ENCODE measurements around the gene ZNF274. TPM values are rescaled to one million over a fixed set of nuclear protein-coding genes. Genes with fewer than 3 reads are reported as not detected.

Gene ZNF274
- total and polyA plus RNA-seq, 9 of the 15 experiments (the other 6 are each of a cell fraction or from before 2014, with no cell fraction given) = 5.2 to 37.0 (median 28.1) TPM

DNA sequence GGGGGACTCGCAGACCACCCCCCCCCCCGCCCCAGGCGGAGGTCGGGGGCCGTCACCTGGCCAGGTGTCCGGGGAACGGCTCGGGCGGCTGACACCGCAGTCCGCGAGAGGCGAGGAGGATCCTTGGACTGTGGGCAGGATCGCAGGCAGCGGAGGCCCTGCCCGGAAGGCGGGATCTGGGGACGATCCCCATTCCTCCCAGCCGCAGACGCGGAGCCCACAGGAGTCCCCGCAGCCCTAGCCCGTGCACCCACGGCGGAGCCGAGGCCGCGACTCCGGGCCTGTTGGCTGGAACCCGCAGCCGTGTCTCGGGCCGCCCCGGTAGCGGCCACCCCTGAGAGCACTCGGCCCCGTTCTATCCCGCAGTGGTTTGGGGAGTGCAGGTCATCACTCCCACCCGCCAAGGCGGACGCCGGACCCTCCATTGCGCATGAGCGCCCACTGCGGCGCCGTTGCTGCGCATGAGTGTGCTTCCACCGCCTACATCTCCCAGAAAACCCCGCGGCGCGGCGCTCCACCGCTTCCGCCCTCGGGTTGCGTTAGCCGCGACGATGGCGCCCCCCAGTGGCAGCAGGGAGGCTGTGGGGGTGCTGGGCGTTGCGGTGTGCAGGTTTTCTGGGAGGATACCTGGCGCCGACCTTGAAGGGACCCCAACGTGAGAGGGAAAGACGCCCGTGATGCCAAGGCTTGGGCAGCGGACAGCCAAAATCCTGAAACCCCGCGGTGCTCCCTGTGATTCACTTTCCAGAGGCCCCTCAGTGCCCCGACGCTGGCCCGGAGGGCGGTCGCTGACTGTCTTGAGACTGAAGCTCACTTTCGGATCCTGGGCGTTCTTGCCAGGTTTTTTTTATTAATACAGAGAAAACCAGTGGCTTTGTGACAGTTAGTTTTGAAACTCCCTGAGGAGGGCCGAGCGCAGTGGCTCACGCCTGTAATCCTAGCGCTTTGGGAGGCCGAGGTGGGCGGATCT is 27.9 kb upstream of the ZNF274 start:
- Histone ChIP-seq H3K27me3 (ENCODE audit: control insufficient read depth in 2 of 2, insufficient read depth in 2 of 2, low read length in 2 of 2) (no peaks in the 10 kb centered on the region), H2AFZ (ENCODE audit: low read depth, low read length) (peak overlapping the region; percentile 87), H3K4me3 (peak overlapping the region; percentile 67), H3K9ac (ENCODE audit: insufficient read depth in 1 of 2, low read depth in 2 of 2, low read length in 2 of 2) (peak overlapping the region; percentile 46 to 89; a peak in 3 of 4 replicates), H3K9me3 (replicated peaks; ENCODE audit: control insufficient read depth, insufficient read depth, low read depth, low read length) (peaks cover 4% of the 10 kb centered on the region; the same call in 1 of the 2 replicates), H4K20me1 (replicated peaks; ENCODE audit: control insufficient read depth, insufficient read depth, low read length) (no peaks in the 10 kb centered on the region), H3K4me1 (replicated peaks in 1 of 2; ENCODE audit: control insufficient read depth in 2 of 2, insufficient read depth in 2 of 2, low read length in 2 of 2) (peaks cover 0 to 24% of the 10 kb centered on the region in 2 experiments; a peak in 2 of 5 replicates), H3K79me2 (ENCODE audit: control insufficient read depth, insufficient read depth, low read length) (no peaks in the 10 kb centered on the region), H3K36me3 (ENCODE audit: control insufficient read depth, insufficient read depth, low read length) (no peaks in the 10 kb centered on the region), H3K27ac (ENCODE audit: extremely low read depth, low read depth, low read length) (no peak overlapping the region), H3K9me1 (ENCODE audit: control insufficient read depth, insufficient read depth, low read length) (no peaks in the 10 kb centered on the region), H3K4me2 (ENCODE audit: insufficient read depth, low read length) (peak overlapping the region; percentile 79)
- ChIA-PET CTCF (ENCODE audit: low intra/inter-chr PET ratio) (interaction anchor here (0.5 kb wide), 1 partner anchor 65 kb away, joined by 3 read pairs; no protein-coding TSS in a partner anchor), POLR2A (interaction anchor here (0.6 kb wide), 1 partner anchor 40 kb away, joined by 3 read pairs; no protein-coding TSS in a partner anchor)
- FAIRE-seq (peak; percentile 74), ATAC-seq (peak; percentile 94), DNase-seq (ENCODE audit: extremely low read depth in 1 of 4, low spot score in 3 of 4) (peak; percentile 79 to 88 (median 82))
- 17% methylated on average over 78 of the region's 85 CpGs for WGBS (ENCODE audit: insufficient coverage, low coverage, missing lambda C conversion rate)
- BruUV-seq (replicated peaks) = no TSS peak
- intact Hi-C loops (cut with micrococcal nuclease) = loop anchor here (10.0 kb wide), 1 partner anchor 1050 kb away; no protein-coding TSS in a partner anchor
- in situ Hi-C loops (cut with MboI) = loop anchor here (10.0 kb wide), 1 partner anchor 130 kb away; no protein-coding TSS in a partner anchor
- TF ChIP-seq KHSRP (IDR thresholded peaks at IDR 0.05) (no peak), ZNF274 (IDR thresholded peaks at IDR 0.05; ENCODE audit: borderline replicate concordance, low read depth, low read length) (no peak), SPI1 (IDR thresholded peaks at IDR 0.05; ENCODE audit: borderline replicate concordance, low read depth, low read length) (peak; percentile 55; the same call in 1 of the 2 replicates), ZNF436 (CRISPR knock-in tag; IDR thresholded peaks at IDR 0.05) (no peak), MTA3 (IDR thresholded peaks at IDR 0.05; ENCODE audit: borderline replicate concordance) (peak; percentile 37; the same call in 1 of the 2 replicates), SRSF1 (IDR thresholded peaks at IDR 0.05; ENCODE audit: low read depth, low read length) (peak; percentile 93), PREB (CRISPR knock-in tag; IDR thresholded peaks at IDR 0.05) (0 out of 2 replicates have a peak, but pooled peaks have one; percentile 77), DEAF1 (CRISPR knock-in tag; IDR thresholded peaks at IDR 0.05) (peak; percentile 79), KLF1 (tag; IDR thresholded peaks at IDR 0.05) (0 out of 2 replicates have a peak, but pooled peaks have one; percentile 25), RBM14 (IDR thresholded peaks at IDR 0.05; ENCODE audit: borderline replicate concordance, insufficient read depth, low read depth, low read length) (no peak), NFIX (CRISPR knock-in tag; IDR thresholded peaks at IDR 0.05; ENCODE audit: low read depth) (no peak), ATF1 (CRISPR knock-in tag; IDR thresholded peaks at IDR 0.05) (no peak), ATF1 (tag; IDR thresholded peaks at IDR 0.05) (0 out of 2 replicates have a peak, but pooled peaks have one; percentile 50)
- TF ChIP-seq, protein P1, sequence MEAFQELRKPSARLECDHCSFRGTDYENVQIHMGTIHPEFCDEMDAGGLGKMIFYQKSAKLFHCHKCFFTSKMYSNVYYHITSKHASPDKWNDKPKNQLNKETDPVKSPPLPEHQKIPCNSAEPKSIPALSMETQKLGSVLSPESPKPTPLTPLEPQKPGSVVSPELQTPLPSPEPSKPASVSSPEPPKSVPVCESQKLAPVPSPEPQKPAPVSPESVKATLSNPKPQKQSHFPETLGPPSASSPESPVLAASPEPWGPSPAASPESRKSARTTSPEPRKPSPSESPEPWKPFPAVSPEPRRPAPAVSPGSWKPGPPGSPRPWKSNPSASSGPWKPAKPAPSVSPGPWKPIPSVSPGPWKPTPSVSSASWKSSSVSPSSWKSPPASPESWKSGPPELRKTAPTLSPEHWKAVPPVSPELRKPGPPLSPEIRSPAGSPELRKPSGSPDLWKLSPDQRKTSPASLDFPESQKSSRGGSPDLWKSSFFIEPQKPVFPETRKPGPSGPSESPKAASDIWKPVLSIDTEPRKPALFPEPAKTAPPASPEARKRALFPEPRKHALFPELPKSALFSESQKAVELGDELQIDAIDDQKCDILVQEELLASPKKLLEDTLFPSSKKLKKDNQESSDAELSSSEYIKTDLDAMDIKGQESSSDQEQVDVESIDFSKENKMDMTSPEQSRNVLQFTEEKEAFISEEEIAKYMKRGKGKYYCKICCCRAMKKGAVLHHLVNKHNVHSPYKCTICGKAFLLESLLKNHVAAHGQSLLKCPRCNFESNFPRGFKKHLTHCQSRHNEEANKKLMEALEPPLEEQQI (IDR thresholded peaks at IDR 0.05) = no peak
